Stomach (tissue), 9 donors: Measurements from ENCODE around the gene MUSTN1. TPM values are rescaled to one million over a fixed set of nuclear protein-coding genes. Genes with fewer than 3 reads are reported as not detected.

Experiments used
- DNase-seq, 2 donors: peaks; one replicate each; pipeline versions ENCODE4 v3.0.0 to v3.0.0-alpha.2; 2013 to 2019
- H3K27ac ChIP-seq, 5 donors: fragments of 200-600 bp in 4 of 5; sonication (generic) in 4 of 5; one replicate each; pipeline ENCODE4 v1.5.1; 2013 to 2019; ENCODE audit warnings: mild to moderate bottlenecking in 1 of 5, moderate library complexity in 1 of 5
- H3K27me3 ChIP-seq, 3 donors: fragments of 200-600 bp; sonication (generic); one replicate each; pipeline ENCODE4 v1.5.1; 2017 to 2019; ENCODE audit warnings: mixed run types in 1 of 3
- H3K36me3 ChIP-seq, 4 donors: fragments of 200-600 bp; sonication (generic); 1 replicate in 3 of 4; 2 replicates in 1 of 4; pipeline ENCODE4 v1.5.1; 2016 to 2019
- H3K4me1 ChIP-seq, 4 donors: fragments of 200-600 bp; sonication (generic); one replicate each; pipeline ENCODE4 v1.5.1; 2016 to 2019
- H3K4me3 ChIP-seq, 4 donors: fragments of 200-600 bp; sonication (generic) in 3 of 4; one replicate each; pipeline ENCODE4 v1.5.1; 2016 to 2019; ENCODE audit warnings: mild to moderate bottlenecking in 1 of 4
- H3K9me3 ChIP-seq, 4 donors: fragments of 200-600 bp; sonication (generic); one replicate each; pipeline ENCODE4 v1.5.1; 2016 to 2019
- CTCF ChIP-seq, 7 experiments: fragments of 450-650 bp in 4 of 7; fragments of 200-600 bp in 3 of 7; sonication (generic) in 3 of 7; IDR thresholded peaks; one replicate each; pipeline ENCODE4 v1.5.1; 2016 to 2019; ENCODE audit warnings: antibody characterized with exemption in 7 of 7, control low read depth in 2 of 7, mild to moderate bottlenecking in 1 of 7
- EP300 ChIP-seq: sonication (generic); formaldehyde crosslinking; IDR thresholded peaks from one replicate; pipeline ENCODE4 v1.6.1; 2017; ENCODE audit warnings: antibody characterized with exemption
- POLR2A ChIP-seq, 4 donors: fragments of 450-650 bp; IDR thresholded peaks; one replicate each; pipeline ENCODE4 v1.6.1; 2016; ENCODE audit warnings: antibody characterized with exemption in 4 of 4, control low read depth in 2 of 4, mild to moderate bottlenecking in 1 of 4, moderate library complexity in 1 of 4
- POLR2AphosphoS5 ChIP-seq, 3 donors: sonication (generic); formaldehyde crosslinking; IDR thresholded peaks; one replicate each; pipeline ENCODE4 v1.6.1; 2016; ENCODE audit warnings: antibody characterized with exemption in 3 of 3
- WGBS, 5 donors: extraction: QIAGEN DNeasy Blood & Tissue Kit in 3 of 5; methylation state at CpG; one replicate each; pipeline versions ENCODE4 v1.1.5 to v1.1.7; 2013 to 2018; 5-methylcytosine and 5-hydroxymethylcytosine counted together
- intact Hi-C: fragments of 100-400 bp; cut with DNase I; formaldehyde crosslinking; loops from one replicate; pipeline ENCODE4 v1.15.1; 2023; ENCODE audit warnings: low total_unique reads
- polyA plus RNA-seq, 3 donors: library from polyadenylated mRNA; stranded (reverse); fragments of 200-250 nt; gene quantifications; one replicate each; pipeline ENCODE4 v1.2.3, GENCODE V29; 2013
- total RNA-seq, 5 donors: library from RNA; depleted of rRNA; stranded (reverse); fragments of >200 nt; gene quantifications; one replicate each; pipeline versions ENCODE4 v1.1.0 to v1.2.3, GENCODE V29; 2014 to 2016
- donor health status: healthy with polysubstance abuse.
- donor health status: Bipolar disorder and iron deficiency.
- donor health status: healthy.

MUSTN1 gene
- total and polyA plus RNA-seq, 8 donors, result 1.8 to 45.5 (median 15.4) TPM; not detected in 2

GRCh38 chr3:52845157-52845556 lies 10.3 kb upstream of the MUSTN1 start:
- TF ChIP-seq POLR2AphosphoS5 (IDR thresholded peaks at IDR 0.05) (peak in 2 of 3 donors; percentile 39 to 53), CTCF (IDR thresholded peaks at IDR 0.05) (no peak)
- 13 to 26% (median 14%) methylated on average over 6 of the region's 6 CpGs for WGBS, 5 donors
- Histone ChIP-seq H3K4me3 (no peak overlapping the region), H3K27me3 (no peaks in the 10 kb centered on the region), H3K36me3 (peaks cover 10 to 70% (median 65%) of the 10 kb centered on the region in 4 donors), H3K4me1 (peaks cover 27 to 48% (median 37%) of the 10 kb centered on the region in 4 donors), H3K27ac (peak overlapping the region; percentile 29 to 76 (median 74)), H3K9me3 (no peaks in the 10 kb centered on the region)
- intact Hi-C loops, result no loop called here
- peak; percentile 68 to 73 for DNase-seq

GRCh38 chr3:52844290-52844975 lies 9.6 kb upstream of the MUSTN1 start:
- WGBS, 5 donors, result 77 to 86% (median 82%) methylated on average over 18 of the region's 18 CpGs
- peak overlapping the region in 4 of 5 donors; percentile 69 to 76 (median 74) for H3K27ac ChIP-seq

GRCh38 chr3:52843881-52844280 lies 9.1 kb upstream of the MUSTN1 start:
- no peak for DNase-seq
- intact Hi-C loops, result no loop called here
- H3K36me3 ChIP-seq, result peaks cover 5 to 68% (median 65%) of the 10 kb centered on the region in 4 donors
- no peak for TF ChIP-seq POLR2A (IDR thresholded peaks at IDR 0.05)
- no peak for TF ChIP-seq CTCF (IDR thresholded peaks at IDR 0.05)
- TF ChIP-seq POLR2AphosphoS5 (IDR thresholded peaks at IDR 0.05), result no peak
- TF ChIP-seq EP300, result no peak
- peak overlapping the region in 4 of 5 donors; percentile 69 to 76 (median 74) for H3K27ac ChIP-seq
- H3K4me3 ChIP-seq, result no peak overlapping the region
- WGBS, 5 donors, result 33 to 95% (median 87%) methylated on average over 1 to 2 of the region's 2 CpGs
- H3K4me1 ChIP-seq, result peaks cover 27 to 53% (median 38%) of the 10 kb centered on the region in 4 donors
- no peaks in the 10 kb centered on the region for H3K27me3 ChIP-seq
- H3K9me3 ChIP-seq, result no peaks in the 10 kb centered on the region

More at GRCh38 chr3:52844290-52844975, 9.6 kb upstream of the MUSTN1 start:
- TF ChIP-seq POLR2AphosphoS5 (IDR thresholded peaks at IDR 0.05) (no peak), CTCF (IDR thresholded peaks at IDR 0.05) (no peak), POLR2A (IDR thresholded peaks at IDR 0.05) (no peak), EP300 (no peak)
- Histone ChIP-seq H3K27me3 (no peaks in the 10 kb centered on the region), H3K4me3 (no peak overlapping the region), H3K4me1 (peaks cover 27 to 48% (median 37%) of the 10 kb centered on the region in 4 donors), H3K9me3 (no peaks in the 10 kb centered on the region), H3K36me3 (peaks cover 8 to 68% (median 65%) of the 10 kb centered on the region in 4 donors)
- no peak for DNase-seq
- intact Hi-C loops, result no loop called here

GRCh38 chr3:52843108-52843865 lies 8.5 kb upstream of the MUSTN1 start:
- peak overlapping the region in 3 of 5 donors; percentile 74 to 76 (median 75) for H3K27ac ChIP-seq
- no peaks in the 10 kb centered on the region for H3K27me3 ChIP-seq
- H3K9me3 ChIP-seq, result no peaks in the 10 kb centered on the region
- WGBS, 5 donors, result 75 to 79% (median 78%) methylated on average over 17 to 20 of the region's 20 CpGs
- peak in 1 of 2 donors; percentile 27 for DNase-seq
- H3K4me1 ChIP-seq, result peaks cover 27 to 56% (median 38%) of the 10 kb centered on the region in 4 donors
- intact Hi-C loops, result no loop called here
- H3K36me3 ChIP-seq, result peaks cover 5 to 67% (median 65%) of the 10 kb centered on the region in 4 donors
- TF ChIP-seq POLR2AphosphoS5 (IDR thresholded peaks at IDR 0.05) (no peak), POLR2A (IDR thresholded peaks at IDR 0.05) (no peak), EP300 (no peak), CTCF (IDR thresholded peaks at IDR 0.05) (no peak)
- H3K4me3 ChIP-seq, result no peak overlapping the region
